Activated CD4-positive, alpha-beta memory T cell treated with anti-CD3 and anti-CD28 coated beads for 36 hours (primary cell): Measurements from ENCODE around the gene GPHN. TPM values are rescaled to one million over a fixed set of nuclear protein-coding genes. Genes with fewer than 3 reads are reported as not detected.

ENCODE experiments used
- CTCF ChIA-PET: fragments of 350-600 bp; sonication (Branson Sonifier 250); formaldehyde crosslinking; loops from one replicate; lab custom pipeline; 2021; ENCODE audit warnings: antibody characterized with exemption, inconsistent platforms; lab: Charles Lee
- POLR2A ChIA-PET: fragments of 350-600 bp; sonication (Branson Sonifier 250); formaldehyde crosslinking; loops from one replicate; lab custom pipeline; 2021; ENCODE audit warnings: antibody characterized with exemption; lab: Charles Lee
- DNase-seq: peaks from one replicate; pipeline ENCODE4 v3.0.0-alpha.2; 2020
- H3K27ac Mint-ChIP-seq: one replicate; pipeline ENCODE4 v1.8.0; 2021; ENCODE audit warnings: mixed read lengths
- H3K27me3 Mint-ChIP-seq: one replicate; pipeline ENCODE4 v1.8.0; 2021; ENCODE audit warnings: mixed read lengths
- H3K36me3 Mint-ChIP-seq: one replicate; pipeline ENCODE4 v1.8.0; 2021; ENCODE audit warnings: mixed read lengths
- H3K4me1 Mint-ChIP-seq: one replicate; pipeline ENCODE4 v1.8.0; 2021; ENCODE audit warnings: low read depth, mixed read lengths
- H3K4me3 Mint-ChIP-seq: one replicate; pipeline ENCODE4 v1.8.0; 2021; ENCODE audit warnings: mild to moderate bottlenecking, mixed read lengths
- H3K9me3 Mint-ChIP-seq: one replicate; pipeline ENCODE4 v1.8.0; 2021; ENCODE audit warnings: mixed read lengths
- intact Hi-C: fragments of 100-400 bp; cut with micrococcal nuclease; formaldehyde crosslinking; loops from one replicate; pipeline ENCODE4 v1.15.1; 2023
- total RNA-seq, 2 experiments: library from RNA; stranded (reverse); gene quantifications; one replicate each; pipeline ENCODE4 v1.2.3, GENCODE V29; 2021

The GPHN gene
- total RNA-seq, 2 experiments from 2014 or later = 19.5 to 23.1 TPM

GRCh38 chr14:66603945-66604344 lies 96.0 kb downstream of the GPHN start:
- Mint-ChIP-seq H3K9me3 (peaks cover 25% of the 10 kb centered on the region), H3K27ac (no peak overlapping the region), H3K4me1 (peaks cover 33% of the 10 kb centered on the region), H3K4me3 (no peak overlapping the region), H3K36me3 (peaks cover 13% of the 10 kb centered on the region), H3K27me3 (no peaks in the 10 kb centered on the region)
- POLR2A ChIA-PET = no interaction called here
- DNase-seq = no peak
- CTCF ChIA-PET = no interaction called here
- intact Hi-C loops = no loop called here

DNA sequence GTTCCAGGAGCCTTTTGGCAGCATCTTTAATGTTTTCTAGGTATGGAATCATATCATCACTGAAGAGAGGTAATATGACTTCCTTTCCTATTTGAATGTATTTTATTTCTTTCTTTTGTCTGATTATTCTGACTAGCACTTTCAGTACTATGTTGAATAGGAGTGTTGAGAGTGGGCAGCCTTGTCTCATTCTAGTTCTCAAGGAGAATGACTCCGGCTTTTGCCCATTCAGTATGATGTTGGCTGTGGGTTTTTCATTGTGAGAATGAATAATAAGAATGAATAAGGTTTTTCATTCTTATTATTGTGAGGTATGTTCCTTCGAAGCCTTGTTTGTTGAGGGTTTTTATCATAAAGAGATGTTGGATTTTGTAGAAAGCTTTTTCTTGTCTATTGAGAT lies 98.9 kb downstream of the GPHN start:
- CTCF ChIA-PET = no interaction called here
- POLR2A ChIA-PET = no interaction called here

DNA sequence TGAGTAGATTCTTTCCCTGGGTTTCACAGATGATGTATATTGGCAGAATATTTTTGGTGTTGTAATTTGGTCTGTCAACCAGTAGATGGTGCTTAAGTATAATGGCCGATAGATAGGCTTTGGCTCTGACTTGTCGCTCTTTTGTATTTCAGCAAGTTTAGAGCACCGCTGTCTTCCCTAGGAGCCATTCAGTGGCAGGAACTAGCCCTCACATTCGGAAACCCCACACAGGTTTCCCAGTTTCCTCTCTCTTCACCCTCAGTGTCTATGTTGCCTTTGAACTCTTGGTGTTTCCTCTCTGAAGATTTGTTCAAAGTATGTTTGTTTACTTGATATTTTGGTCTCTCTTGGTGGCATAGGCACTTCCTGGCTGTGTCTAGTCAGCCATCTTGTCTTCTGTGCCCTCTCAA lies 102.2 kb downstream of the GPHN start:
- intact Hi-C loops = no loop called here
- no peak for DNase-seq
- no peak overlapping the region for H3K4me3 Mint-ChIP-seq
- peaks cover 22% of the 10 kb centered on the region for H3K36me3 Mint-ChIP-seq
- H3K27ac Mint-ChIP-seq = no peak overlapping the region
- CTCF ChIA-PET = interaction anchor here (1.2 to 1.4 kb wide), 2 partner anchors 511 to 515 kb away, joined by 3 to 4 read pairs; no protein-coding TSS in a partner anchor
- POLR2A ChIA-PET = no interaction called here
- H3K9me3 Mint-ChIP-seq = peaks cover 42% of the 10 kb centered on the region
- peaks cover 33% of the 10 kb centered on the region for H3K4me1 Mint-ChIP-seq
- no peaks in the 10 kb centered on the region for H3K27me3 Mint-ChIP-seq

More for the DNA sequence above, 98.9 kb downstream of the GPHN start:
- intact Hi-C loops = loop anchor here (1.0 to 5.0 kb wide), 3 partner anchors 43 to 527 kb away; partner anchors contain the start of gene GPHN
- H3K36me3 Mint-ChIP-seq = peaks cover 20% of the 10 kb centered on the region
- no peak overlapping the region for H3K27ac Mint-ChIP-seq
- no peak overlapping the region for H3K4me3 Mint-ChIP-seq
- peaks cover 41% of the 10 kb centered on the region for H3K4me1 Mint-ChIP-seq
- DNase-seq = no peak
- H3K27me3 Mint-ChIP-seq = no peaks in the 10 kb centered on the region
- peaks cover 38% of the 10 kb centered on the region for H3K9me3 Mint-ChIP-seq

- Mint-ChIP-seq H3K9me3 (peaks cover 47% of the 10 kb centered on the region), H3K27me3 (no peaks in the 10 kb centered on the region), H3K36me3 (peaks cover 24% of the 10 kb centered on the region), H3K27ac (no peak overlapping the region), H3K4me3 (no peak overlapping the region), H3K4me1 (peaks cover 16% of the 10 kb centered on the region)
- intact Hi-C loops = no loop called here
- ChIA-PET CTCF (no interaction called here), POLR2A (no interaction called here)
- no peak for DNase-seq
Measured at GRCh38 chr14:66613344-66613743, 105.4 kb downstream of the GPHN start.

GRCh38 chr14:66619952-66620351 lies 112.0 kb downstream of the GPHN start:
- H3K36me3 Mint-ChIP-seq = peaks cover 16% of the 10 kb centered on the region
- no peak overlapping the region for H3K27ac Mint-ChIP-seq
- H3K9me3 Mint-ChIP-seq = peaks cover 28% of the 10 kb centered on the region
- intact Hi-C loops = no loop called here
- DNase-seq = no peak
- peaks cover 8% of the 10 kb centered on the region for H3K4me1 Mint-ChIP-seq
- H3K27me3 Mint-ChIP-seq = no peaks in the 10 kb centered on the region
- POLR2A ChIA-PET = no interaction called here
- CTCF ChIA-PET = no interaction called here
- no peak overlapping the region for H3K4me3 Mint-ChIP-seq

DNA sequence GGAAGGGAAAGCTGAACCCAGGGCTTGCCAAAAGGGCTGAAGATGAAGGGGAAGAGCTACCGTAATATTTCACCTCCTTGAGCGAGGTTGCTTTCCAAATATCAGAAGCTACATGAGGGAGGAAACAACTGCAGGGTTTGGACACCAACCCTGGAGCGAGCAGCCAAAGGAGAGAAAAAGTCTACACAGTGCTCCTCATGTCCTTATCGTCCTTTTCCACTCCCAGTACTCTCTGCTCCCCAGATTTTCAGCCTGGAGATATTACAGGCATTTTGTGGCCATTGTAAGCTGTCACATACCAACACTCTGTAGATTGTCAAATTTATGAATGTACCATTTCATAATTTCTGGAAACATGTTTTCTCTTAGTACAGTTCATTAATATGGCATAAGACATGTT lies 115.9 kb downstream of the GPHN start:
- no peak overlapping the region for H3K4me3 Mint-ChIP-seq
- no peaks in the 10 kb centered on the region for H3K27me3 Mint-ChIP-seq
- peaks cover 6% of the 10 kb centered on the region for H3K36me3 Mint-ChIP-seq
- no peak overlapping the region for H3K27ac Mint-ChIP-seq
- peaks cover 1% of the 10 kb centered on the region for H3K9me3 Mint-ChIP-seq
- DNase-seq = no peak
- H3K4me1 Mint-ChIP-seq = peaks cover 4% of the 10 kb centered on the region
- ChIA-PET POLR2A (no interaction called here), CTCF (interaction anchor here (0.6 to 2.2 kb wide), 11 partner anchors 39 to 1147 kb away, joined by 3 to 13 read pairs (median 5); partner anchors contain the start of genes ATP6V1D and EIF2S1)
- intact Hi-C loops = no loop called here

DNA sequence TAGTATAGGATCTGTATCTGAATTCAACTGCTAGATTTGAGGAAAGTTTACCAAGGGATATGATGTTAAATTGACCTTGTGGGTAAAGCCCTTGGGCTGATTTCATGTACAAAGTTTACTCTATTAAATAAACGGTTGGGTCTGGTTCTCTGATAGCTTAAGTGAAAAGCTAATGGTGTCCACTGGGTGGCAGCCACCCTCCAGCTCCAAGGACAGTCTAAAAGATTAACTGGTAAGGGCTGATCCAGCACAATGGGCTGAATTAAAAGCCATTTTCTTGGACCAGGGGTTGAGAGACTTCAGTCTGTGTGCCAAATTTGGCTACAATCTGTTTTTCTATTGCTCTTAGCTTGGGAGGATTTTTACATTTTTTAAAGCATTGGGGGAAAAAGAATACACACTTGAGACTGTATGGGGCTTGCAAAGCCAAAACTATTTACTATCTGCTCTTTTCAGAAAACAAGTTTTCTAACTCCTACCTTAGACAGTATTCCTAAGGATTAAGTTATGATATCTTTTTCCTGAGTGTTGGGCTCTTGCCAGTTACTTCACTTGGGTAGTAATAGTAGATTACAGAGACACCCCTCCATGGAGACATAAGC lies 116.5 kb downstream of the GPHN start:
- intact Hi-C loops = no loop called here
- peak; percentile 56 for DNase-seq
- H3K27me3 Mint-ChIP-seq = no peaks in the 10 kb centered on the region

GRCh38 chr14:66628636-66629035 lies 120.7 kb downstream of the GPHN start:
- intact Hi-C loops = no loop called here
- POLR2A ChIA-PET = no interaction called here
- CTCF ChIA-PET = no interaction called here
- no peaks in the 10 kb centered on the region for H3K4me1 Mint-ChIP-seq
- DNase-seq = no peak
- no peaks in the 10 kb centered on the region for H3K27me3 Mint-ChIP-seq
- no peak overlapping the region for H3K4me3 Mint-ChIP-seq
- H3K9me3 Mint-ChIP-seq = no peaks in the 10 kb centered on the region
- no peak overlapping the region for H3K27ac Mint-ChIP-seq
- peaks cover 4% of the 10 kb centered on the region for H3K36me3 Mint-ChIP-seq

More for the DNA sequence above, 116.5 kb downstream of the GPHN start:
- CTCF ChIA-PET = interaction anchor here (0.6 to 2.2 kb wide), 10 partner anchors 39 to 735 kb away, joined by 3 to 13 read pairs (median 6); partner anchors contain the start of genes ATP6V1D and EIF2S1
- Mint-ChIP-seq H3K4me1 (peaks cover 4% of the 10 kb centered on the region), H3K36me3 (peaks cover 6% of the 10 kb centered on the region), H3K4me3 (no peak overlapping the region), H3K27ac (no peak overlapping the region), H3K9me3 (no peaks in the 10 kb centered on the region)
- POLR2A ChIA-PET = no interaction called here

DNA sequence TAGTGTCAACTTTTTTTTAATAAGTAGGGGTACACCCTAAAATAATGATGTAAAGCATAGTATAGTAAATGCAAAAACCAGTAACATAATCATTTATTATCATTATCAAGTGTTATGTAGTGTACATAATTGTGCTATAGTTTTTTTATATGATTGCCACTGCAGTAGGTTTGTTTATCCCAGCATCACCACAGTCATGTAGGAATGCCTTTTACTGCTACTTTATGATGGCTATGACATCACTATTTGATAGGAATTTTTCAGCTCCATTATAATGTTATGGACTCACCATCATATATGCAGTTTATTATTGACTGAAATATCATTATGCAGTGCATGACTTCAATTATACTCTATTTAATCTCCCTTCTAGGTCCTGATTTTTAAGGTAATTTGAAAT lies 121.6 kb downstream of the GPHN start:
- Mint-ChIP-seq H3K4me1 (no peaks in the 10 kb centered on the region), H3K27me3 (no peaks in the 10 kb centered on the region), H3K9me3 (no peaks in the 10 kb centered on the region), H3K27ac (no peak overlapping the region), H3K36me3 (peaks cover 4% of the 10 kb centered on the region), H3K4me3 (no peak overlapping the region)
- ChIA-PET CTCF (no interaction called here), POLR2A (no interaction called here)
- intact Hi-C loops = no loop called here
- no peak for DNase-seq

GRCh38 chr14:66634876-66635275 lies 126.9 kb downstream of the GPHN start:
- no peak overlapping the region for H3K27ac Mint-ChIP-seq
- no peak overlapping the region for H3K4me3 Mint-ChIP-seq
- H3K9me3 Mint-ChIP-seq = no peaks in the 10 kb centered on the region
- peaks cover 4% of the 10 kb centered on the region for H3K36me3 Mint-ChIP-seq
- no peaks in the 10 kb centered on the region for H3K27me3 Mint-ChIP-seq
- intact Hi-C loops = no loop called here
- DNase-seq = no peak
- ChIA-PET POLR2A (no interaction called here), CTCF (no interaction called here)
- H3K4me1 Mint-ChIP-seq = peaks cover 3% of the 10 kb centered on the region

- no peak for DNase-seq
- H3K4me3 Mint-ChIP-seq = no peak overlapping the region
- H3K9me3 Mint-ChIP-seq = no peaks in the 10 kb centered on the region
- no peaks in the 10 kb centered on the region for H3K27me3 Mint-ChIP-seq
- peaks cover 2% of the 10 kb centered on the region for H3K36me3 Mint-ChIP-seq
- H3K27ac Mint-ChIP-seq = no peak overlapping the region
- CTCF ChIA-PET = no interaction called here
- POLR2A ChIA-PET = no interaction called here
- H3K4me1 Mint-ChIP-seq = peaks cover 3% of the 10 kb centered on the region
- intact Hi-C loops = no loop called here
Measured at GRCh38 chr14:66635435-66635834, 127.5 kb downstream of the GPHN start.

- CTCF ChIA-PET = interaction anchor here (1.2 kb wide), 1 partner anchor 277 kb away, joined by 3 read pairs; no protein-coding TSS in a partner anchor
Measured at GRCh38 chr14:66636240-66636639, 128.3 kb downstream of the GPHN start.

GRCh38 chr14:66638689-66639088 lies 130.7 kb downstream of the GPHN start:
- no peaks in the 10 kb centered on the region for H3K36me3 Mint-ChIP-seq
- no peaks in the 10 kb centered on the region for H3K27me3 Mint-ChIP-seq
- no peak overlapping the region for H3K27ac Mint-ChIP-seq
- POLR2A ChIA-PET = no interaction called here
- peaks cover 3% of the 10 kb centered on the region for H3K4me1 Mint-ChIP-seq
- H3K9me3 Mint-ChIP-seq = no peaks in the 10 kb centered on the region
- intact Hi-C loops = no loop called here
- no peak overlapping the region for H3K4me3 Mint-ChIP-seq
- no peak for DNase-seq
- CTCF ChIA-PET = no interaction called here

More at GRCh38 chr14:66636240-66636639, 128.3 kb downstream of the GPHN start:
- no peak for DNase-seq
- peaks cover 2% of the 10 kb centered on the region for H3K36me3 Mint-ChIP-seq
- H3K9me3 Mint-ChIP-seq = no peaks in the 10 kb centered on the region
- POLR2A ChIA-PET = no interaction called here
- H3K4me3 Mint-ChIP-seq = no peak overlapping the region
- H3K27me3 Mint-ChIP-seq = no peaks in the 10 kb centered on the region
- peaks cover 3% of the 10 kb centered on the region for H3K4me1 Mint-ChIP-seq
- intact Hi-C loops = no loop called here
- H3K27ac Mint-ChIP-seq = no peak overlapping the region
